HL-60 (cell line): ENCODE measurements around the gene FKBP3.

ENCODE experiments used
- DNase-seq, 2 experiments: peaks; one replicate each; pipeline ENCODE4 v3.0.0-alpha.2; 2010 to 2020; ENCODE audit warnings: low read depth in 1 of 2, low spot score in 1 of 2
- H3K27ac ChIP-seq: fragments of 250-450 bp; sonication (Bioruptor Pico); replicated peaks from 2 replicates; pipeline ENCODE4 v1.5.1; 2020; ENCODE audit warnings: mild to moderate bottlenecking, moderate library complexity
- H3K27me3 ChIP-seq: fragments of 250-450 bp; sonication (Bioruptor Pico); 2 replicates; pipeline ENCODE4 v1.5.1; 2021; ENCODE audit warnings: mild to moderate bottlenecking, moderate library complexity; ENCODE audit not compliant: insufficient read depth, poor library complexity, severe bottlenecking
- H3K4me3 ChIP-seq: replicated peaks from 2 replicates; pipeline ENCODE4 v1.5.1; 2011; ENCODE audit warnings: mild to moderate bottlenecking, control low read depth, low read length; ENCODE audit not compliant: insufficient read depth
- CTCF ChIP-seq: IDR thresholded peaks from one replicate; pipeline ENCODE4 v1.5.1; 2011; ENCODE audit warnings: low read length, control low read depth, inconsistent platforms; ENCODE audit not compliant: insufficient read depth
- GABPA ChIP-seq: IDR thresholded peaks from 2 replicates; pipeline ENCODE4 v1.6.1; 2012; ENCODE audit warnings: low read depth
- POLR2AphosphoS5 ChIP-seq: IDR thresholded peaks from 2 replicates; pipeline ENCODE4 v1.6.1; 2012; ENCODE audit warnings: low read depth
- REST ChIP-seq: IDR thresholded peaks from 2 replicates; pipeline ENCODE4 v1.6.1; 2012; ENCODE audit warnings: low read depth; ENCODE audit not compliant: insufficient replicate concordance
- SPI1 ChIP-seq: IDR thresholded peaks from 2 replicates; pipeline ENCODE4 v1.6.1; 2012; ENCODE audit warnings: low read depth, mild to moderate bottlenecking, borderline replicate concordance

FKBP3 gene

GRCh38 chr14:45133683-45134050 lies 614 bp downstream of the FKBP3 start:
- no peak for DNase-seq
- no peak for TF ChIP-seq SPI1
- no peak for TF ChIP-seq POLR2AphosphoS5
- TF ChIP-seq REST, result no peak
- TF ChIP-seq CTCF, result no peak
- no peaks in the 10 kb centered on the region for H3K27me3 ChIP-seq
- peak overlapping the region; percentile 90 for H3K4me3 ChIP-seq
- peak overlapping the region; percentile 97 for H3K27ac ChIP-seq

GRCh38 chr14:45128963-45129629 lies 5.2 kb downstream of the FKBP3 start:
- TF ChIP-seq REST (no peak), POLR2AphosphoS5 (no peak), SPI1 (no peak), CTCF (no peak), GABPA (no peak)
- Histone ChIP-seq H3K27ac (no peak overlapping the region), H3K27me3 (no peaks in the 10 kb centered on the region), H3K4me3 (no peak overlapping the region)
- no peak for DNase-seq

- DNase-seq, result no peak
- TF ChIP-seq POLR2AphosphoS5 (no peak), SPI1 (no peak), REST (no peak)
- no peak overlapping the region for H3K4me3 ChIP-seq
- no peaks in the 10 kb centered on the region for H3K27me3 ChIP-seq
- no peak overlapping the region for H3K27ac ChIP-seq
Observed at GRCh38 chr14:45125754-45126153, 8.5 kb downstream of the FKBP3 start.
